GM19043 (cell line): ENCODE measurements around the gene KMT5C.
"Not testable (repeated sequence)": the region's sequence is repeated elsewhere in the genome, so short reads cannot be mapped to it uniquely, and the experiment has no call there.

Experiments used
- ATAC-seq: cut with Tn5 transposase; IDR thresholded peaks from one replicate; pipeline ENCODE4 v1.9.1; 2021; ENCODE audit warnings: low read depth; ENCODE audit not compliant: unreplicated experiment

KMT5C gene

GRCh38 chr19:55315956-55316525 is 23.6 kb upstream of the KMT5C start:
- no peak for ATAC-seq

- no peak for ATAC-seq
Measured at GRCh38 chr19:55316646-55317045, 23.0 kb upstream of the KMT5C start.

- no peak for ATAC-seq
Measured at GRCh38 chr19:55319785-55320184, 19.9 kb upstream of the KMT5C start.

GRCh38 chr19:55320844-55321419 is 18.7 kb upstream of the KMT5C start:
- ATAC-seq, result no peak

- ATAC-seq, result no peak
Measured at GRCh38 chr19:55321466-55322137, 18.1 kb upstream of the KMT5C start.

- ATAC-seq, result no peak
Measured at GRCh38 chr19:55322204-55322885, 17.3 kb upstream of the KMT5C start.

- no peak for ATAC-seq
Measured at GRCh38 chr19:55324662-55325061, 15.0 kb upstream of the KMT5C start.

- no peak for ATAC-seq
Measured at GRCh38 chr19:55325172-55325571, 14.5 kb upstream of the KMT5C start, which contains the start of gene TMEM150B. Gene TMEM150B, minus strand, starts transcription at chr19:55325341. Its CDS starts 4,305 bp downstream, at chr19:55321036.

- not testable (repeated sequence) for ATAC-seq
Measured at GRCh38 chr19:55328774-55329318, 10.8 kb upstream of the KMT5C start.

- ATAC-seq, result not testable (repeated sequence)
Measured at GRCh38 chr19:55329791-55330190, 9.9 kb upstream of the KMT5C start.

- no peak for ATAC-seq
Measured at GRCh38 chr19:55333870-55334269, 5.8 kb upstream of the KMT5C start.

- ATAC-seq, result no peak
Measured at GRCh38 chr19:55336101-55336500, 3.6 kb upstream of the KMT5C start.

- no peak for ATAC-seq
Measured at GRCh38 chr19:55339889-55340783, 460 bp downstream of the KMT5C start.

- no peak for ATAC-seq
Measured at GRCh38 chr19:55340784-55341147, 1.1 kb downstream of the KMT5C start.

GRCh38 chr19:55341171-55341588 is 1.5 kb downstream of the KMT5C start:
- ATAC-seq, result no peak

- ATAC-seq, result no peak
Measured at GRCh38 chr19:55341595-55342531, 2.2 kb downstream of the KMT5C start.

GRCh38 chr19:55344444-55344843 is 4.8 kb downstream of the KMT5C start:
- ATAC-seq, result no peak

GRCh38 chr19:55345101-55345817 is 5.6 kb downstream of the KMT5C start:
- no peak for ATAC-seq
